Measurements from ENCODE around the gene EFHD1. TPM values are rescaled to one million over a fixed set of nuclear protein-coding genes. Genes with fewer than 3 reads are reported as not detected.
"Not testable (repeated sequence)": the region's sequence is repeated elsewhere in the genome, so short reads cannot be mapped to it uniquely, and the experiment has no call there.

The EFHD1 gene
- total RNA-seq, 1 donor from 2014 or later, result 0.82 TPM

- FAIRE-seq (peak; percentile 64), DNase-seq (ENCODE audit: low spot score in 2 of 2) (no peak)
Observed at GRCh38 chr2:232613538-232614134, 19.8 kb upstream of the EFHD1 start.

DNA sequence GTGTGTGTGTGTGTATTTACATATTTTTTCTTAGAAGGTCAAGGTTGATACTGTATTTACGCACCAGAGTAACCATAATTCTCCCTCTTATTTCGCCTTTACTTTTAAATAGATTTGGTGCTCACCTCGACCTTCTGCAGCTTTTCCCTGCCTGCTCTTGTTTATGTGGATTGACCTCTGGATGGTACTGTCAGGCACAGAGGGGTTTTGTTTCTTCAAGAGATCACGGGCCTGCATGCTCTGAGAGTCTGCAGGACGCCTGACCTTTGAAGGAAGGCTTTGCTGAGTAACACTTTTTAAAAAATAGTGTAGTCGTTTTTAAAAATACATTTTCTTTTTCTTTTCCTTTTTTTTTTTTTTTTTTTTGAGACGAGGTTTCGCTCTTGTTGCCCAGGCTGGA is 18.1 kb upstream of the EFHD1 start:
- DNase-seq (ENCODE audit: low spot score in 2 of 2), result no peak

DNA sequence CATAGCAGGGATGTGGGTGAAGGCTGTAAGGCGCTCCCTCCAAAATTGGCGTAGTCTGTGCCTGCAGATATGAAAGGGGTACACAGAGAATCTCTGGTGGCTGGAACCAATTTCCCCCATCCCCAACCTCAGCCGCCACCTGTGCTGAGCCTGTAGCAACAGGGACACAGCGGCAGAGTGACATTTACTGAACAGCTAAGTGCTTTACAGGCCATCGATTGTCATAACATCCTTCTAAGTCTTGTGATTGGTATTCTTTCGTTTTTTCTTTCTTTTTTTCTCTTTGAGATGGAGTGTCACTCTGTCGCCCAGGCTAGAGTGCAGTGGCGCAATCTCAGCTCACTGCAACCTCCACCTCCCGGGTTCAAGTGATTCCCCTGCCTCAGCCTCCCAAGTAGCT is 12.2 kb upstream of the EFHD1 start:
- FAIRE-seq (no peak), DNase-seq (ENCODE audit: low spot score in 2 of 2) (no peak)

More for the DNA sequence above, 18.1 kb upstream of the EFHD1 start:
- FAIRE-seq, result no peak

- DNase-seq (ENCODE audit: low spot score in 2 of 2) (no peak), FAIRE-seq (no peak)
Observed at GRCh38 chr2:232622563-232622962, 10.8 kb upstream of the EFHD1 start.

- DNase-seq (ENCODE audit: low spot score in 2 of 2) (no peak), FAIRE-seq (no peak)
Observed at GRCh38 chr2:232623768-232624765, 9.3 kb upstream of the EFHD1 start.

DNA sequence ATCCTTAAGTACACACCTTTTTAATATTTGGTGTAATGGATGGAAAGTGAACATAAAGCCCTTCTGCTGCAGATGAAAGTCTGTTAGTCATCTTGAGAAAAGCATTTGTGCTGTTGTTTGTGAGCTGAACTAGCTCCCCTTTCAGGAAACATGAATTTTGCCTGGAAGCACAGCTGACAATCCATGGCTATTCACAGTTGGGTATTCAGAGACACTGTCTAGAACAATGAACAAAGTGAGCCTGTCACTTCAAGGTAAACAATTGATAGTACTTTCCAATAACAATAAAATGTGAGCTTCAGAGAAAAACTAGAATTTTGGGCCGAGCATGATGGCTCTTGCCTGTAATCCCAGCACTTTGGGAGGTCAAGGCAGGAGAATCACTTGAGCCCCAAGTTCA is 6.8 kb upstream of the EFHD1 start:
- FAIRE-seq (no peak), DNase-seq (ENCODE audit: low spot score in 2 of 2) (no peak)

DNA sequence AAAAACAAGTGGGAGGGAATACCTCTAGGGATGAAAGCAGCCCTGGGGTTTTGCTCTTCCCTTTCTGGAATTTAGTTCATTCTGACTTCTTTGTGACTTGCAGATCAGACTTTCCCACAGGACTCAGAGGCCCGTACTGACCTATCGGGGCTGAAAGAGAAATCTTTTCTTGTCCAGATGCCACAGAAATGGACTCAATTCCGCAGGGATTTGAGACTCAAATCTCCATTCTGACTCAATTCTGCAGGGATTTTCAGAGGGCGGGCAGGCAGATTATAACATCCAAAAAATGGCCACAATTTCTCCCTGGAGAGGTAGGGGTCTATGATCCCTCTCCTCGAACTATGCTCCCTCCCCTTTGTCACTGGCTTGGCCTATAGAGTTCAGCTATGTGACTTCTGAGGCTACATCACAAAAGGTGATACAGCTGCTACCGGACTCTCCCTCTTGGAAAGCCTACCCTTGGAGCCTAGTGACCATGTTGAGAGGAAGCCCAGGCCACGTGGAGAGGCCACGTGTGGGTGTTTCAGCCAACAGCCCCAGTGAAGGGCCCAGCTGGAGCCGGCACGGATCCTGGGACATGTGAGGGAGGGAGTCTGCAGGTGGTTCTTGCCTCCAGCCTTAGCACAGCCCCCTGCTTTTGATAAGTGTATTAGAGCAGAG is 4.8 kb upstream of the EFHD1 start:
- no peak for DNase-seq (ENCODE audit: low spot score in 2 of 2)
- no peak for FAIRE-seq

GRCh38 chr2:232629129-232629475 is 4.3 kb upstream of the EFHD1 start:
- DNase-seq (ENCODE audit: low spot score in 2 of 2), result no peak
- FAIRE-seq, result no peak

DNA sequence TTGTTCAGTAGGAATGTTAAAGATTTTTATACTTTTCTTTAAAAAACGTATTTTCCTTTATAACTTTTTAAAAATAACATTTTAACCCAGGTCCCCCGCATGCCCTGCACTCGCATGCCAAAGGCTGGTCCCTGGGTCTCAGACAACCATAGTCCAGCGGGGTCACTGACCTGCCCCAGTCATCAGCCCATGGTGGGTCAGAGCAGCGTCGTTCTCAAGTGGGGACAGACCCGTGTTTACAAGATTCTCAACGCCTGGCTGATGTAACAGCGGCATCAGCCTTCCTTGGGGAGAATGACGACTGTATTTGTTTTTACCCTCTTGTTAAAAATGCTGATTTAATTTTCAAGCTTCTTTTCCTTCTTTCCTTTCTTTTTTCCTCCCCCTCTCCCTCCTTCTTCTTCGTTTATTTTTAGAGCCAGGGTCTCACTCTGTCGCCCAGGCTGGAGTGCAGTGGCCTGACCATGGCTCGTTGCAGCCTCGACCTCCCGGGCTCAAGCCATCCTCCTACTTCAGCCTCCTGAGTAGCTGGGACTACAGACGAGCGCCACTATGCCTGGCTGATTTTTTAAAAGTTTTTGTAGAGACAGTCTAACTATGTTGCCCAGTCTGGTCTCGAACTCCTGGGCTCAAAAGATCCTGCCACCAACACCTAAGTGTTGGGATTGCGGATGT is 1.0 kb upstream of the EFHD1 start:
- no peak for DNase-seq (ENCODE audit: low spot score in 2 of 2)
- no peak for FAIRE-seq

- DNase-seq (ENCODE audit: low spot score in 2 of 2), result peak; percentile 74 to 81
Observed at GRCh38 chr2:232632904-232633412, 446 bp upstream of the EFHD1 start.

GRCh38 chr2:232634206-232635150 is 1.1 kb downstream of the EFHD1 start:
- no peak for DNase-seq (ENCODE audit: low spot score in 2 of 2)

More at GRCh38 chr2:232632904-232633412, 446 bp upstream of the EFHD1 start:
- FAIRE-seq, result no peak

GRCh38 chr2:232635376-232635775 is 2.0 kb downstream of the EFHD1 start:
- not testable (repeated sequence) for FAIRE-seq; DNase-seq (ENCODE audit: low spot score in 2 of 2)

More at GRCh38 chr2:232634206-232635150, 1.1 kb downstream of the EFHD1 start:
- FAIRE-seq, result no peak

GRCh38 chr2:232635820-232636219 is 2.4 kb downstream of the EFHD1 start:
- DNase-seq (ENCODE audit: low spot score in 2 of 2) (no peak), FAIRE-seq (no peak)

- FAIRE-seq (no peak), DNase-seq (ENCODE audit: low spot score in 2 of 2) (no peak)
Observed at GRCh38 chr2:232636788-232637420, 3.5 kb downstream of the EFHD1 start.

DNA sequence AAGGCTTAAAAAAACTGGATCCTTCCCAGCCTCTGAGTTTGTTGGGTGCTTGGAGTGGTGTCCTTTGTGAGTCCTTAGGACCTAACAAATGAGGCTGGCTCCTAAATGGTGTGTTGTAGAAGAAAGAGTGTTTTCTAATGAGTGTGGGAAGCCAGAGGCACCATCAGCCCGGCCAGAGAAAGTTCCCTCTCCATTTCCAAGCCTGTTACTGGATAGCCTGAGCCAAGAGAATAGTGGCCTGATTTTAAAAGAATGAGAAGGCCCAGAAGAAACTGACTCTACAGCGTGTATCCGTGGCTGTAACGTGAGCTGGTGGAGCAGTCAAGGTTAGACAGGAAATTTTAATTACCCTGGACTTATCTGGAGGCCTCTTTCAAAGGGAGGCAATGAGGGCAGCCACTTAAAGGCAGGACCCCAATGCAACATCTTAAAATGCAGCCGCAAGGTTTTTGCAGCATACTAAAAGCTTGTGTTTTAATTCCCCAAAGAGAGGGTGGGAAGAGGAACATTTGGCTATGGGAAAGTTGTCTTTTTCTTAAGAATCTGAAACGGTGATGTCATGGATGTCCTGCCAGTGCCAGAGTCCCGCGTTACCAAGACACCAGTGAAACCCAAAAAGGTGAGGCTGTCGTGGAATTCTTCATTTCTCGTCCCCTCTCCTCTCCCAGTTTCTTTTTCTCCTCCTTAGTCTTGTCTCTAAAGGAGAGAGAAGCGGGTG is 4.6 kb downstream of the EFHD1 start:
- no peak for DNase-seq (ENCODE audit: low spot score in 2 of 2)
- no peak for FAIRE-seq

DNA sequence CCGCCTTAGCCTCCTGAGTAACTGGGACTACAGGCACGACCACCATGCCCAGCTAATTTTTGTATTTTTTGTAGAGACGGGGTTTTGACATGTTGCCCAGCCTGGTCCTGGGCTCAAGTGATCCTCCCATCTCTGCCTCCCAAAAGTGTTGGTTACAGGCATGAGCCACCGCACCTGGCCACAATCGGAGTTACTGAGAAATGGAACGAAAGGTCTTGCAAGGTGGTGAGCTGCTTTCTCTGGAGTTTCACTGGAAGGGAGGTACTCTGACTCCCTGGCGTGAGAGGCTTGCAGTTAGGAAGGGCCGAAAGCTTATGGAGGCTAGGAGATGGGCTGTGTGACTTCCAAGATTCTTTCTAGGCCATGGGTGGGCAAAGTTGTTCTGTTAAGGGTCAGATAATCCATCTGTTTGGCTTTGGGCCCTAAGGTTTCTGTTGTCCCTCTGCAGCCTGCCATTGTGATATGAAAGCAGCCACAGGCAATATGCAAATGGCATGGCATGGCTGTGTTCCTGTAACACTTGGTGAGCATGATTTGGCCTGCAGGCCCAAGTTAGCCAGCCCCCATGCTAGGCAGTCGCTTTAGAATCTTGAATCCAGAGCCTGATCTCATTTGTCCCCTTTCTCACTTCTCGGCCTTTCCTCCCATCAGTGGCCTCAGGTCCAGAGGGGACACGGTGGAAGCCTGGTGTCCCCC is 7.9 kb downstream of the EFHD1 start:
- FAIRE-seq (no peak), DNase-seq (ENCODE audit: low spot score in 2 of 2) (no peak)

DNA sequence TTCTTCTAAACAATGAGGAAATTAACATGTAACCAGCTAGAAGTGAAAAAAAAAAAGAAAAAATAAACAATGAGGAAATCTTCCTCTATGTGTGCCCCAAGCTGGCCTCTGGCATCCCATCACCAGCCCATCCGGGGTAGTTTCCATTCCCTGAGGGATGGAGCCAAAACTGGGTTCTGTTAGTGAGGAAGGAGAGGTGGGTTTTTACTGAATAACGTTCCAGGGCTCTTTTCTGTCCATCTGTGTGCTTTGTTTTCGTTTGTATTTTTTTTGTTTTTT is 9.7 kb downstream of the EFHD1 start:
- DNase-seq (ENCODE audit: low spot score in 2 of 2) (no peak), FAIRE-seq (no peak)

DNA sequence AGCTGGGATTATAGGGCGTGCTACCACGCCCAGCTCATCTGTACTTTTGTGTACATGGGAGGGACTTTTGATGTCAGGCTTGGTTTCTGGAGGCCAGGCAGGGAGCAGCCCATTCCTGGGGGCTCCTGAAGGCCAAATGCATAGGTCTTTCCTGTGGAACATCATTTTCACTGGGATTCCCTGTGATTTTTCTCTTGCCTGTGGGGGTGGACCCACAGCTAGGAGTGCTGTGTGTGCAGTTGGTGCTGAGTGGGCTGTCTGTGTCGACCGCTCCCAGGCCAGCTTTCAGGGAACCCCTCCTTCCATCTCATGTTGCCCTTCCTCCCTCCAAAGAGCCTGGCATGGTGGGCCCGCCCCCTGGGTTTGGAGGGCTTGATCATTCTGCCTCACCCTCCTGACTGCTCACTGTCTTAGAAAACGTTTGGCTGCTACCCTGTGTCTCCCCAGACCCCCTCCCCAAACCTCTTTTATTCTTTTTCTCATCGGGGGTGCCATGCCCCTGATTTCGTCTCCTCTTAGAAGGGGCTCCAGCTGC is 10.5 kb downstream of the EFHD1 start:
- FAIRE-seq (no peak), DNase-seq (ENCODE audit: low spot score in 2 of 2) (no peak)

All from frontal cortex (tissue), 4 donors.